Endothelial cell of umbilical vein (primary cell): ENCODE data around the gene QSOX2. TPM values are rescaled to one million over a fixed set of nuclear protein-coding genes. Genes with fewer than 3 reads are reported as not detected.

ENCODE experiments used
- BruUV-seq: library from RNA; stranded (reverse); fragments of 400-500 nt; replicated peaks from 2 replicates; lab custom pipeline; 2021; lab: Mats Ljungman, UMichigan
- CTCF ChIA-PET: fragments of 300-600, 350-600 bp; sonication (Branson Sonifier 250); formaldehyde crosslinking; loops from one replicate; lab custom pipeline; 2021; ENCODE audit warnings: antibody characterized with exemption, inconsistent platforms; lab: Charles Lee
- POLR2A ChIA-PET: fragments of 300-600, 350-600 bp; sonication (Branson Sonifier 250); formaldehyde crosslinking; loops from one replicate; lab custom pipeline; 2021; ENCODE audit warnings: antibody characterized with exemption, inconsistent platforms; lab: Charles Lee
- DNase-seq: peaks from one replicate; pipeline ENCODE4 v3.0.0-alpha.2; 2011; ENCODE audit warnings: low read depth, low spot score
- FAIRE-seq: peaks from 2 replicates; lab custom pipeline; 2011; peaks lifted over from hg19 to GRCh38; lab: Jason Lieb, UNC
- H2AFZ ChIP-seq: 2 replicates; pipeline ENCODE4 v1.6.0; 2012; ENCODE audit warnings: low read depth, low read length, control low read depth, inconsistent platforms
- H3K27ac ChIP-seq: 2 replicates; pipeline ENCODE4 v1.5.1; 2011; ENCODE audit warnings: low read depth, mild to moderate bottlenecking, control low read depth, low read length, moderate library complexity; ENCODE audit not compliant: insufficient read depth
- H3K27me3 ChIP-seq, 2 experiments: 2 replicates each; pipeline versions ENCODE4 v1.6.0 to v1.6.1; 2011; ENCODE audit warnings: low read length in 2 of 2, mixed read lengths in 1 of 2; ENCODE audit not compliant: control insufficient read depth in 2 of 2, insufficient read depth in 2 of 2
- H3K36me3 ChIP-seq, 2 experiments: 2 replicates in 1 of 2; 3 replicates in 1 of 2; pipeline ENCODE4 v1.5.1; 2011; ENCODE audit warnings: low read length in 2 of 2, mild to moderate bottlenecking in 1 of 2, moderate library complexity in 1 of 2; ENCODE audit not compliant: control insufficient read depth in 2 of 2, insufficient read depth in 2 of 2; ENCODE audit errors: extremely low read depth in 1 of 2
- H3K4me1 ChIP-seq: 3 replicates; pipeline ENCODE4 v1.5.1; 2011; ENCODE audit warnings: mild to moderate bottlenecking, low read length; ENCODE audit not compliant: control insufficient read depth, insufficient read depth; ENCODE audit errors: extremely low read depth
- H3K4me2 ChIP-seq: 2 replicates; pipeline ENCODE4 v1.6.1; 2011; ENCODE audit warnings: low read length, control low read depth, mixed read lengths; ENCODE audit not compliant: insufficient read depth
- H3K4me3 ChIP-seq, 3 experiments: fragments of 200-600 bp in 1 of 3; sonication (generic), shearing (Covaris generic) in 1 of 3; replicated peaks in 1 of 3; 2 replicates each; pipeline ENCODE4 v1.5.1; 2011 to 2016; ENCODE audit warnings: control low read depth in 3 of 3, low read length in 3 of 3, mild to moderate bottlenecking in 2 of 3, inconsistent platforms in 1 of 3, low read depth in 1 of 3, moderate library complexity in 1 of 3; ENCODE audit not compliant: insufficient read depth in 1 of 3
- H3K79me2 ChIP-seq: 2 replicates; pipeline ENCODE4 v1.6.0; 2012; ENCODE audit warnings: low read length, inconsistent platforms; ENCODE audit not compliant: control insufficient read depth, insufficient read depth
- H3K9ac ChIP-seq: replicated peaks from 2 replicates; pipeline ENCODE3; 2011; ENCODE audit warnings: low read length, control low read depth; ENCODE audit not compliant: insufficient read depth; ENCODE audit errors: extremely low read depth
- H3K9me1 ChIP-seq: replicated peaks from 3 replicates; pipeline ENCODE4 v1.6.0; 2011; ENCODE audit warnings: mild to moderate bottlenecking, low read length; ENCODE audit not compliant: control insufficient read depth, insufficient read depth; ENCODE audit errors: extremely low read depth
- H3K9me3 ChIP-seq: replicated peaks from 2 replicates; pipeline ENCODE4 v1.5.1; 2012; ENCODE audit warnings: low read length, inconsistent platforms; ENCODE audit not compliant: control insufficient read depth, insufficient read depth
- H4K20me1 ChIP-seq: replicated peaks from 2 replicates; pipeline ENCODE3; 2011; ENCODE audit warnings: mild to moderate bottlenecking, low read length; ENCODE audit not compliant: control insufficient read depth, insufficient read depth; ENCODE audit errors: extremely low read depth
- EZH2 ChIP-seq: IDR thresholded peaks from 2 replicates; pipeline ENCODE4 v1.6.1; 2012; ENCODE audit warnings: borderline replicate concordance, low read depth, mild to moderate bottlenecking, moderate library complexity, low read length, inconsistent platforms; ENCODE audit not compliant: severe bottlenecking
- FOS ChIP-seq: IDR thresholded peaks from 2 replicates; pipeline ENCODE4 v1.6.1; 2011; ENCODE audit warnings: mild to moderate bottlenecking, low read length, moderate library complexity, borderline replicate concordance; ENCODE audit not compliant: insufficient read depth
- GATA2 ChIP-seq: IDR thresholded peaks from 2 replicates; pipeline ENCODE4 v1.7.0; 2011; ENCODE audit warnings: low read depth, mild to moderate bottlenecking, moderate library complexity, mixed read lengths, low read length; ENCODE audit not compliant: insufficient read length, insufficient read depth
- JUN ChIP-seq: IDR thresholded peaks from 2 replicates; pipeline ENCODE4 v1.6.1; 2011; ENCODE audit warnings: borderline replicate concordance, low read depth; ENCODE audit not compliant: insufficient read length, insufficient read depth
- MAX ChIP-seq: IDR thresholded peaks from 2 replicates; pipeline ENCODE4 v1.6.1; 2011; ENCODE audit not compliant: insufficient read depth, insufficient read length
- MYC ChIP-seq: IDR thresholded peaks from one replicate; pipeline ENCODE4 v1.6.1; 2011; ENCODE audit warnings: mild to moderate bottlenecking, low read depth, low read length
- POLR2A ChIP-seq: IDR thresholded peaks from 2 replicates; pipeline ENCODE4 v1.6.1; 2012; ENCODE audit warnings: low read depth, mild to moderate bottlenecking, control low read depth, low read length
- POLR2AphosphoS5 ChIP-seq: IDR thresholded peaks from 2 replicates; pipeline ENCODE4 v1.6.1; 2012; ENCODE audit warnings: low read depth, mild to moderate bottlenecking, control low read depth, low read length, moderate library complexity; ENCODE audit not compliant: insufficient read depth
- dilution Hi-C: fragments of 300-500 bp; cut with MboI; formaldehyde crosslinking; loops from one replicate; pipeline ENCODE4 v1.15.0; 2019; ENCODE audit warnings: low sequenced_read_pairs; ENCODE audit not compliant: extremely low pct_ligation_motif_present
- intact Hi-C: fragments of 100-400 bp; cut with micrococcal nuclease; formaldehyde crosslinking; loops from one replicate; pipeline ENCODE4 v1.10.0; 2022
- polyA plus RNA-seq, 4 experiments: library from polyadenylated mRNA; depleted of rRNA in 3 of 4; stranded (reverse) in 3 of 4; unstranded in 1 of 4; fragments of >200 nt; gene quantifications; 2 replicates each; pipeline versions ENCODE4 v1.2.1 to v1.2.3, GENCODE V29; 2011 to 2012; ENCODE audit warnings: missing spikeins in 1 of 4
- total RNA-seq: library from RNA; stranded (reverse); gene quantifications from 2 replicates; pipeline ENCODE4 v1.2.3, GENCODE V29; 2021
- TF ChIP-seq, protein P1 (sequence below), 2 donors: IDR thresholded peaks; 1 replicate in 1 of 2; 2 replicates in 1 of 2; pipeline ENCODE4 v1.5.1; 2011; ENCODE audit warnings: low read length in 2 of 2, mild to moderate bottlenecking in 2 of 2, moderate library complexity in 2 of 2, control low read depth in 1 of 2, inconsistent platforms in 1 of 2, low read depth in 1 of 2; ENCODE audit not compliant: insufficient read depth in 1 of 2; ENCODE audit errors: extremely low read depth in 1 of 2

QSOX2 gene
- total and polyA plus RNA-seq, 2 donors (not counting 3 experiments of a cell fraction or from before 2014, with no cell fraction given) = 16.4 to 23.4 TPM

- no peaks in the 10 kb centered on the region for H3K9me3 ChIP-seq
- POLR2A ChIA-PET = no interaction called here
- no peaks in the 10 kb centered on the region for H3K79me2 ChIP-seq
- no peak for DNase-seq
- no peak overlapping the region for H3K4me3 ChIP-seq
- dilution Hi-C loops (no loop called here), intact Hi-C loops (no loop called here)
- CTCF ChIA-PET = no interaction called here
- no peak for TF ChIP-seq GATA2
- TF ChIP-seq FOS = no peak
- no peak for TF ChIP-seq MAX
- TF ChIP-seq POLR2A = no peak
- no peak for TF ChIP-seq POLR2AphosphoS5
- no peak for TF ChIP-seq JUN
- TF ChIP-seq EZH2 = no peak
- TF ChIP-seq MYC = no peak
- TF ChIP-seq, protein P1, sequence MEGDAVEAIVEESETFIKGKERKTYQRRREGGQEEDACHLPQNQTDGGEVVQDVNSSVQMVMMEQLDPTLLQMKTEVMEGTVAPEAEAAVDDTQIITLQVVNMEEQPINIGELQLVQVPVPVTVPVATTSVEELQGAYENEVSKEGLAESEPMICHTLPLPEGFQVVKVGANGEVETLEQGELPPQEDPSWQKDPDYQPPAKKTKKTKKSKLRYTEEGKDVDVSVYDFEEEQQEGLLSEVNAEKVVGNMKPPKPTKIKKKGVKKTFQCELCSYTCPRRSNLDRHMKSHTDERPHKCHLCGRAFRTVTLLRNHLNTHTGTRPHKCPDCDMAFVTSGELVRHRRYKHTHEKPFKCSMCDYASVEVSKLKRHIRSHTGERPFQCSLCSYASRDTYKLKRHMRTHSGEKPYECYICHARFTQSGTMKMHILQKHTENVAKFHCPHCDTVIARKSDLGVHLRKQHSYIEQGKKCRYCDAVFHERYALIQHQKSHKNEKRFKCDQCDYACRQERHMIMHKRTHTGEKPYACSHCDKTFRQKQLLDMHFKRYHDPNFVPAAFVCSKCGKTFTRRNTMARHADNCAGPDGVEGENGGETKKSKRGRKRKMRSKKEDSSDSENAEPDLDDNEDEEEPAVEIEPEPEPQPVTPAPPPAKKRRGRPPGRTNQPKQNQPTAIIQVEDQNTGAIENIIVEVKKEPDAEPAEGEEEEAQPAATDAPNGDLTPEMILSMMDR (IDR thresholded peaks at IDR 0.05; ENCODE audit: extremely low read depth in 1 of 2, insufficient read depth in 1 of 2, low read depth in 1 of 2, low read length in 2 of 2) = no peak
- BruUV-seq = no TSS peak
- no peak overlapping the region for H3K4me2 ChIP-seq
- no peaks in the 10 kb centered on the region for H3K36me3 ChIP-seq
- H4K20me1 ChIP-seq = no peaks in the 10 kb centered on the region
- no peaks in the 10 kb centered on the region for H3K9me1 ChIP-seq
- H2AFZ ChIP-seq = no peak overlapping the region
- H3K4me1 ChIP-seq = no peaks in the 10 kb centered on the region
- no peak overlapping the region for H3K9ac ChIP-seq
- H3K27me3 ChIP-seq = no peaks in the 10 kb centered on the region
- FAIRE-seq = no peak
- no peak overlapping the region for H3K27ac ChIP-seq
Measured at GRCh38 chr9:136294437-136294836, 48.8 kb upstream of the QSOX2 start.
